Endothelial cell of umbilical vein (primary cell): ENCODE data around the gene ITPKB.

Experiments
- EZH2 ChIP-seq: IDR thresholded peaks from 2 replicates; pipeline ENCODE4 v1.6.1; 2012; ENCODE audit warnings: borderline replicate concordance, low read depth, mild to moderate bottlenecking, moderate library complexity, low read length, inconsistent platforms; ENCODE audit not compliant: severe bottlenecking
- JUN ChIP-seq: IDR thresholded peaks from 2 replicates; pipeline ENCODE4 v1.6.1; 2011; ENCODE audit warnings: borderline replicate concordance, low read depth; ENCODE audit not compliant: insufficient read length, insufficient read depth
- POLR2A ChIP-seq: IDR thresholded peaks from 2 replicates; pipeline ENCODE4 v1.6.1; 2012; ENCODE audit warnings: low read depth, mild to moderate bottlenecking, control low read depth, low read length
- TF ChIP-seq, protein P1 (sequence below), 2 donors: IDR thresholded peaks; 1 replicate in 1 of 2; 2 replicates in 1 of 2; pipeline ENCODE4 v1.5.1; 2011; ENCODE audit warnings: low read length in 2 of 2, mild to moderate bottlenecking in 2 of 2, moderate library complexity in 2 of 2, control low read depth in 1 of 2, inconsistent platforms in 1 of 2, low read depth in 1 of 2; ENCODE audit not compliant: insufficient read depth in 1 of 2; ENCODE audit errors: extremely low read depth in 1 of 2

DNA sequence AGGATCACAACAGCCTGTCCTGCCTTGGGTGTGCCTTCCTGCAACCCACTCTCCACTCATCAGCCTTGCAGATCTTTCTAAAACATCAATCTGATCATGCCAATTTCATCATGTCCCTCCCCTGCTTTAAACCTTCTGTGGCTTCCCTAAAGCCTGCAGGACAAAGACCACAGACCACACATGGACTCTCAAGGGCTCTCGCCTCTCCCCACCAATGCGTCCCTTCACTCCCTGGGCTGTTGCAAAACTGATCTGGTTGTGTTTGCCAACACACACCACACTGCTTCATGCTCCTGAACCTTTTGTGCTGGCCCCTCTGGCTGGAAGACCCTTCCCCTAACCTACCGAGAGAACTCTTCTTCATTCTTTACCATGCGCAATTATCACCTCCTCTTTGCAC is 72.4 kb downstream of the ITPKB start:
- TF ChIP-seq, protein P1, sequence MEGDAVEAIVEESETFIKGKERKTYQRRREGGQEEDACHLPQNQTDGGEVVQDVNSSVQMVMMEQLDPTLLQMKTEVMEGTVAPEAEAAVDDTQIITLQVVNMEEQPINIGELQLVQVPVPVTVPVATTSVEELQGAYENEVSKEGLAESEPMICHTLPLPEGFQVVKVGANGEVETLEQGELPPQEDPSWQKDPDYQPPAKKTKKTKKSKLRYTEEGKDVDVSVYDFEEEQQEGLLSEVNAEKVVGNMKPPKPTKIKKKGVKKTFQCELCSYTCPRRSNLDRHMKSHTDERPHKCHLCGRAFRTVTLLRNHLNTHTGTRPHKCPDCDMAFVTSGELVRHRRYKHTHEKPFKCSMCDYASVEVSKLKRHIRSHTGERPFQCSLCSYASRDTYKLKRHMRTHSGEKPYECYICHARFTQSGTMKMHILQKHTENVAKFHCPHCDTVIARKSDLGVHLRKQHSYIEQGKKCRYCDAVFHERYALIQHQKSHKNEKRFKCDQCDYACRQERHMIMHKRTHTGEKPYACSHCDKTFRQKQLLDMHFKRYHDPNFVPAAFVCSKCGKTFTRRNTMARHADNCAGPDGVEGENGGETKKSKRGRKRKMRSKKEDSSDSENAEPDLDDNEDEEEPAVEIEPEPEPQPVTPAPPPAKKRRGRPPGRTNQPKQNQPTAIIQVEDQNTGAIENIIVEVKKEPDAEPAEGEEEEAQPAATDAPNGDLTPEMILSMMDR (IDR thresholded peaks at IDR 0.05; ENCODE audit: extremely low read depth in 1 of 2, insufficient read depth in 1 of 2, low read depth in 1 of 2, low read length in 2 of 2) = no peak
- TF ChIP-seq POLR2A (no peak), JUN (no peak), EZH2 (no peak)
